GM21360 (cell line): ENCODE data around the gene GNG3.
"Not testable (repeated sequence)": the region's sequence is repeated elsewhere in the genome, so short reads cannot be mapped to it uniquely, and the experiment has no call there.

Source experiments
- ATAC-seq: cut with Tn5 transposase; IDR thresholded peaks from one replicate; pipeline ENCODE4 v1.9.1; 2021; ENCODE audit warnings: mild to moderate bottlenecking, moderate library complexity; ENCODE audit not compliant: unreplicated experiment

GNG3 gene

GRCh38 chr11:62716206-62716605 lies 8.7 kb downstream of the GNG3 start:
- no peak for ATAC-seq

GRCh38 chr11:62716816-62717215 lies 9.3 kb downstream of the GNG3 start:
- no peak for ATAC-seq

GRCh38 chr11:62719302-62719978 lies 12.0 kb downstream of the GNG3 start:
- ATAC-seq: no peak

GRCh38 chr11:62721994-62722393 lies 14.5 kb downstream of the GNG3 start:
- ATAC-seq: no peak

GRCh38 chr11:62724171-62724570 lies 16.7 kb downstream of the GNG3 start:
- ATAC-seq: no peak

DNA sequence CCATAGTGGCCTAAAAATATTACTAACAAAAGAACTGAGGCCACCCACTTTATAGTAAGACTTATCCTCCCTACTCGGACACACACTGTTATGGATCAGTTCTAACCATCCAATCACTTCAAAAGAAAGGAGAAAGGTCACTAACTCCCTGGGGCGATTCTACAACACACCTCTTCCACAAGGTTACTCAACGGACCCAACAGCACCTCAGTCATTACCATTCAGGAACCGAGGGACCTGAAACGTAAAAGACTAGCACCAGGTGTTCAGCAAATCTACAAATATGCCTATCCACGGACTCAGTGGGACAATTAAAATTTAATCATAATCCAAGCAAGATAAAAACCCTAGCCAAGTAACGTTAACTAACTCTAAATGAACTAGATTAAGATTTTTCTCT lies 18.2 kb downstream of the GNG3 start:
- no peak for ATAC-seq

- no peak for ATAC-seq
These were observed 18.9 kb downstream of the GNG3 start for GRCh38 chr11:62726156-62726914.

DNA sequence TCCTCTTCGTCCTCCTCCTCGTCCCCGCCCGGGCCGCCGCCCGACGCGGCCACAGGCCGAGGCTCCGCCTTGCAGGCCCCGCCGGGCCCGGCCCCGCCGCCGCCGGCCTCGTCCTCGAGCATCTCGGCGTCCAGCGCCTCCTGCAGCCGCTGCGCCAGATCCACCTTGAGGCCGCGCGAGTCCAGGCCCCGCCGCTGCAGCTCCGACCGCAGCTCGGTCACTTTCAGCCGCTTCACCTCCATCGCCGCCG lies 19.4 kb downstream of the GNG3 start:
- no peak for ATAC-seq

DNA sequence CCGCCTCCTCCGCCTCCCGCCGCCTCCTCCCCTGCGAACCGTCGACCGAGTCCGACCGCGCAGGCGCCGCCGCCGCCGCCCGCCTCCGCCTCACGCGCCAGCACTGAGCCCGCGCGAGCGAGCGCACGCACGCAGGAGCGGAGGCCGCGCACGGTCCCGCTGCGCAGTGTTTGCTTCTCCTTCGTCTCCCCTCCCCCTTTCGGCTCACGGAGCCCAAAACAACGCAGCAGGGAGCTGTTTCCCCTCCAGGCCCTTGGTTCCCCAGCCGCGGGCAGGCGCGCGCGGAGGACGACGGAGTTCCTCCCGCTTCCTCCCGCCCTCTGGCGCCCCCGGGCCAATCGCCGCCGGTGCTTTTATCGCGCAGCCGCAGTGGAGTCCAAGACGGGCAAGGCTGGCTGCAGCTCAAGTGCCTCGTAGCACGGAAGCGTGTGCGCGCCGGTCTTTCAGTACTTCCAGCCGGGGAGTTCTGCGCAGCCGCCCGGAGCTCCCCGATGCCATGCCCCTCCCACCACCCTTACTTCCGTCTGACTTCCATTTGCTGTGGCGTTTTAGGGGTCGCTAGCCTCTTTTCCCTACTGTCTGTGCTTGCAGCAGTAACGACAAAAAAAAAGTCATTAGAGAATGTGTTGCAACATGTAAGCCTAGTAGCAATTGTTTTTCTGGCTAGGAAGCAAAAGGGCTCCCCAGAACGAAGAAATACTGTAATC lies 19.8 kb downstream of the GNG3 start, which contains the start of gene HNRNPUL2:
HNRNPUL2 (minus strand) TSS at position 293 of the 707 bp plus-strand sequence. CDS start 301 bp downstream, outside the sequence.
- peak; percentile 67 for ATAC-seq

- peak; percentile 48 for ATAC-seq
These were observed 20.3 kb downstream of the GNG3 start for GRCh38 chr11:62727872-62728170.

GRCh38 chr11:62728171-62728988 lies 20.9 kb downstream of the GNG3 start, which contains the start of gene TTC9C:
TTC9C (plus strand) TSS chr11:62728486; CDS start chr11:62728849, 363 bp downstream.
- no peak for ATAC-seq

DNA sequence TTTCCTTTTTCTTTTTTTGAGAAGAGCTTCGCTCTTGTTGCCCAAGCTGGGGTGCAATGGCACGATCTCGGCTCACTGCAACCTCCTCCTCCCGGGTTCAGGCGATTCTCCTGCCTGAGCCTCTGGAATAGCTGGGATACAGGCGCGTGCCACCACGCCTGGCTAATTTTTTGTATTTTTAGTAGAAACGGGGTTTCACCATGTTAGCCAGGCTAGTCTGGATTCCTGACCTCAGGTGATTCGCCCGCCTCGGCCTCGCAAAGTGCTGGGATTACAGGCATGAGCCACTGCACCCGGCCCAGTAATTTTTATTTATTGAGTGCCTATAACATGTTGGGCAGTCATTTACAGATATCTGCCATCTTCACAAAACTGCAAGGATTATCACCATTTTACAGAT lies 22.6 kb downstream of the GNG3 start:
- ATAC-seq: not testable (repeated sequence)

DNA sequence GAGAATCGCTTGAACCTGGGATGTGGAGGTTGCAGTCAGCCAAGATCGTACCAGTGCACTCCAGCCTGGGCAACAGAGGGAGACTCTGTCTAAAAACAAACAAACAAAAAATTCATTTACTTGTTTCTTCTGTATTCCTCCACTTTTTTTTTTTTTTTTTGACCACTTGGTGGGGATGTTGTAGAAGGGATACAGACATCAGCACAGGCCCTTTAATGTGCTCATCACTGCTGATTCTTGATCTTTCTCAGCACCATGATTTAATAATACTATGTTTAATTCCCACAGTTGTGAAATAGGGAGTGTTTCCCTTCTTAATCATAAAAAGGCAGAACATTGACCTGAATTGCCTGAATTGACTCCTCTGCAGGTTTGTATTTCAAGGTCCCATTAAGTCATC lies 25.4 kb downstream of the GNG3 start:
- no peak for ATAC-seq

GRCh38 chr11:62737196-62737595 lies 29.7 kb downstream of the GNG3 start:
- ATAC-seq: no peak

DNA sequence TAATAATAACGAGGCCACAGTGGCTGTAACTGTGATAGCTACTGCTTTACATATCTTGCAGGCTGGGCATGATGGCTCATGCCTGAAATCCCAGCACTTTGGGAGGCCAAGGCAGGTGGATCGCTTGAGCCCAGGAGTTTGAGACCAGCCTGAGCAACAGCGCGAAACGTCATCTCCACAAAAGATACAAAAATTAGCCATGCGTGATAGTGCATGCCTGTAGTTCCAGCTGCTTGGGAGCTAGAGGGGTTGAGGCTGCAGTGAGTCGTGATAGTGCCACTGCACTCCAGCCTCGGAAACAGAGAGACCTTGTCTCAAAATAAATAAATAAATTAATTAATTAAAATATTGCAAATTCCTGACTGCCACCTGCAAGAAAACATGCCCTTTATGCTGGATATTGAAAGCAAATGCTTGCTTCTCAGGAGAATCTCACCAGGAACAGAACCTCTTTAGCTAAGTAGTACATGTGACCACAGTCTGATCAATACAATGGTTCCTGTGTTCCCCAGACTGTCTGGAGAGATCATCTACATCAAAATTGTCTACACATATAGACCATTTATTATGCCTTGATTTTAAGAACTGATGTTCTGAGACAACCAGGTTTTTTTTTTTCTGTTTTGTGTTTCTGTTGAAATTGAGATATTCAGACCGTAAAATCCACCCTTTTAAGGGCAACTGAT lies 40.1 kb downstream of the GNG3 start:
- no peak for ATAC-seq

DNA sequence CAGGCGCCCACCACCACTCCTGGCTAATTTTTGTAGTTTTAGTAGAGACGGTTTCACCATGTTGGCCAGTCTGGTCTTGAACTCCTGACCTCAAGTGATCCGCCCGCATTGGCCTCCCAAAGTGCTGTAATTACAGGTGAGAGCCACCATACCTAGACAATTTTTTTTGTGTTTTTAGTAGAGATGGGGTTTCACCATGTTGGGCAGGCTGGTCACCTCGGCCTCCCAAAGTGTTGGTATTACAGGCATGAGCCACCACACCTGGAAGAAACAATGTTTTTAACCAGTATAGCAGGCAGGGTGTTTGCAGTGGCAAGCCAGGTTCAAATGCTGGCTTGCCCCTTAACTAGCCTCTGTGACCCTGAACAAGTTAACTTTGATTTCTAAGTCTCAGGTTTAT lies 42.5 kb downstream of the GNG3 start:
- not testable (repeated sequence) for ATAC-seq

DNA sequence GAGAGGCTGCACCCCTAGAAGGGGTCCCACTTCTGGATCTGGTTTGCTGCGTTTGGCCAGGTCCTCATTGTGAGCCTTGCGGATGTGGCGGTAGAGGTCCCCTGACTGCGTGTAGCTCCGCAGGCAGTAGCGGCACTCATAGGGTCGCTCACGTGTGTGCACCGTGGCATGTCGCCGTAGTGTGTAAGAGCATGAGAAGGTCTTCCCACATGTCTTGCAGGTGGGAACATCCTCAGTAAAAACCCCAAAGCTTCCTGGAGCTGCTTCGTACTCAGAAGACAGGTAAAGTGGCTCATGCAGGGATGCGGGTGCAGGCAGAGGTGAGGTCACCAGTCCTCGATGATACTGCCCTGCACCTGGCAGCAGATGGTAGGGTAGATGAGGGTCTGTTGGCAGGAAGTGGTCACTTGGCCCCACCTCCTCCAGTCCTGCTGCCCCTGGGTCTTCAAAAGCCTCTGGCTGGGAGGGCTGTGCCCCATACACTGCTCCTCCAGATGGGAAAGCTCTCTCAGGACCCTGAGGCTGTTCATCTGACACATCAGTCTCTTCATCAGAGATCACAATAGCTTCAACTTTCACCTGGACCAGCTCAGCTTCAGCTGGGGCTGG lies 44.8 kb downstream of the GNG3 start:
- no peak for ATAC-seq

- ATAC-seq: no peak
These were observed 45.7 kb downstream of the GNG3 start for GRCh38 chr11:62752994-62753735.

DNA sequence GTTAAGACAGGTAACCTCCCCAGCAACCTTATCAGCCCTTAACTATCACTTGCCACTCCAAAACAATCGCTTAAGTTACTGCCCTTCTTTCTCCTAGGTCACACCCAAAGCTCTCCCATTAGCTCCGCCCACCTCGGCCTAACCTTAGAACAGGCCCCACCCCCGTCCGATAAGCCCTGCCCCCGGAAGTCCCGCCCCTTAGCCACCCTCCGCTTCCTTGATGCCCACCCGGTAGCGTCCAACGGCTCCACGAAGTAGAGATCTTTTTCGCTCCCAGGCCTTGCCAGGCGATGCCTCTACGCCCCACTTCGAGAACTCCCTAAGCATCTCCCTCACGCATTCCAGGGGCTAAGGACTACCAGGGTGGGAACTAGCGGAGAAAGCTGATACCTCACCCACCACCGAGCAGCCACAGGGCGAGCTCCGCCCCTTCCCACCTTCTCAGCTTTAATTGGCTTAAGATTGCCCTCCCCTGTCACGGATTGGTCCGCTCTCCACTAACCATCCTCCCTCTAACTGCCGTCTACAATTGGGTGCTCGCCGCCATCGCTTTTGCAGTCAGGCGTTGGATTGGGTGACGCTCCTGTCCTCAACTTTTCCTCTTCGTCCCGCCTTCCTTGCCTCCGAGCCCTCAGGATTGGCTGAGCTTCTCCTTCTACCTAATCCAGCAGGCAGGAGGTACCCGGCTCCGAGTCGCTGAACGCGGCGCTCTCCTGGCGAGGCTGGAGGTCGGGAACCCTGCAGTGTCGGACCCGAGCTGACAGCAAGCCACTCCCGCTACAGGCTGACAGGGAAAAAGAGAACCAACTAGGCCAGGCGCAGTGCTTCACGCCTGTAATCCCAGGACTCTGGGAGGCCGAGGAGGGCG lies 46.5 kb downstream of the GNG3 start, which contains the start of gene ZBTB3:
ZBTB3 (minus strand) TSS at position 425 of the 868 bp plus-strand sequence. CDS start 496 bp downstream, outside the sequence.
- ATAC-seq: peak; percentile 92
